HCT116 (cell line): ENCODE results near the gene FAM168A. TPM values are rescaled to one million over a fixed set of nuclear protein-coding genes. Genes with fewer than 3 reads are reported as not detected.

ENCODE experiments used
- ATAC-seq: fragments of 200-7000 bp; cut with Tn5 transposase; 2 replicates; pipeline ENCODE4 v1.9.1; 2020; ENCODE audit warnings: mild to moderate bottlenecking, moderate library complexity
- BruUV-seq: library from RNA; stranded (reverse); fragments of 400-500 nt; replicated peaks from 2 replicates; lab custom pipeline; 2021; lab: Mats Ljungman, UMichigan
- CTCF ChIA-PET: fragments of 300-600 bp; sonication (Branson Sonifier 250); formaldehyde crosslinking; loops from one replicate; lab custom pipeline; 2021; ENCODE audit warnings: antibody characterized with exemption; lab: Charles Lee
- POLR2A ChIA-PET: fragments of 300-600, 350-600 bp; sonication (Branson Sonifier 250); formaldehyde crosslinking; loops from one replicate; lab custom pipeline; 2021; ENCODE audit warnings: antibody characterized with exemption; lab: Charles Lee
- RAD21 ChIA-PET, 2 experiments: fragments of 300-600 bp; sonication (Branson Sonifier 250); formaldehyde crosslinking; loops; one replicate each; lab custom pipeline; 2023; ENCODE audit warnings: low total read pairs in 2 of 2; ENCODE audit not compliant: uncharacterized antibody in 2 of 2, unreplicated experiment in 2 of 2, low non-redundant PET in 1 of 2; lab: Charles Lee
- DNase-seq: peaks from one replicate; pipeline ENCODE4 v3.0.0-alpha.2; 2010; ENCODE audit warnings: low read depth, low spot score
- H2AFZ ChIP-seq: fragments of 200-600 bp; shearing (Covaris generic), sonication (generic); 2 replicates; pipeline ENCODE4 v1.6.1; 2017; ENCODE audit warnings: low read depth, mixed run types, mixed read lengths, antibody characterized with exemption, low read length; ENCODE audit not compliant: poor library complexity, severe bottlenecking
- H3K27ac ChIP-seq: 2 replicates; pipeline ENCODE4 v1.5.1; 2012; ENCODE audit warnings: low read depth, low read length
- H3K27me3 ChIP-seq: fragments of 200-600 bp; sonication (generic); 2 replicates; pipeline ENCODE4 v1.6.1; 2016; ENCODE audit warnings: mixed run types, low read length, mixed read lengths; ENCODE audit not compliant: insufficient read depth
- H3K36me3 ChIP-seq, 2 experiments: fragments of 200-500 bp in 1 of 2; fragments of 200-600 bp in 1 of 2; sonication (Bioruptor generic) in 1 of 2; sonication (generic) in 1 of 2; 2 replicates each; pipeline versions ENCODE4 v1.5.1 to v1.6.1; 2014 to 2016; ENCODE audit warnings: low read length in 2 of 2, inconsistent platforms in 1 of 2, mixed read lengths in 1 of 2, mixed run types in 1 of 2; ENCODE audit not compliant: insufficient read depth in 2 of 2, control insufficient read depth in 1 of 2
- H3K4me1 ChIP-seq, 2 experiments: fragments of 200-600 bp in 1 of 2; sonication (generic) in 1 of 2; 2 replicates each; pipeline versions ENCODE4 v1.5.1 to v1.6.1; 2012 to 2017; ENCODE audit warnings: low read length in 2 of 2, inconsistent platforms in 1 of 2, mild to moderate bottlenecking in 1 of 2, mixed read lengths in 1 of 2, mixed run types in 1 of 2, moderate library complexity in 1 of 2; ENCODE audit not compliant: insufficient read depth in 2 of 2, control insufficient read depth in 1 of 2
- H3K4me2 ChIP-seq: fragments of 200-600 bp; sonication (generic); 2 replicates; pipeline ENCODE4 v1.6.1; 2017; ENCODE audit warnings: mixed run types, low read length, mixed read lengths
- H3K4me3 ChIP-seq, 2 experiments: fragments of 200-600 bp in 1 of 2; sonication (generic) in 1 of 2; replicated peaks in 1 of 2; 2 replicates each; pipeline ENCODE4 v1.5.1; 2011 to 2016; ENCODE audit warnings: low read length in 2 of 2, control low read depth in 1 of 2, low read depth in 1 of 2, mild to moderate bottlenecking in 1 of 2, mixed read lengths in 1 of 2, mixed run types in 1 of 2
- H3K79me2 ChIP-seq: fragments of 200-600 bp; sonication (generic); 2 replicates; pipeline ENCODE4 v1.6.1; 2017; ENCODE audit warnings: mild to moderate bottlenecking, mixed run types, low read length, moderate library complexity, mixed read lengths; ENCODE audit not compliant: insufficient read depth
- H3K9ac ChIP-seq: fragments of 200-600 bp; sonication (generic); 2 replicates; pipeline ENCODE4 v1.6.1; 2016; ENCODE audit warnings: low read length, mixed read lengths
- H3K9me2 ChIP-seq: fragments of 200-600 bp; sonication (generic), shearing (Covaris generic); 2 replicates; pipeline ENCODE4 v1.6.1; 2017; ENCODE audit warnings: mixed run types, mild to moderate bottlenecking, moderate library complexity; ENCODE audit not compliant: insufficient read depth
- H3K9me3 ChIP-seq, 2 experiments: fragments of 200-500 bp in 1 of 2; fragments of 200-600 bp in 1 of 2; sonication (Bioruptor generic) in 1 of 2; sonication (generic) in 1 of 2; 2 replicates each; pipeline ENCODE4 v1.6.1; 2014 to 2017; ENCODE audit warnings: low read length in 2 of 2, mixed read lengths in 2 of 2, inconsistent platforms in 1 of 2, low read depth in 1 of 2, mild to moderate bottlenecking in 1 of 2, mixed run types in 1 of 2, moderate library complexity in 1 of 2; ENCODE audit not compliant: control insufficient read depth in 1 of 2, insufficient read depth in 1 of 2
- H4K20me1 ChIP-seq: fragments of 200-600 bp; sonication (generic), shearing (Covaris generic); 2 replicates; pipeline ENCODE4 v1.6.1; 2017; ENCODE audit warnings: mixed run types, mild to moderate bottlenecking, moderate library complexity; ENCODE audit not compliant: insufficient read depth
- ATF3 ChIP-seq: IDR thresholded peaks from 2 replicates; pipeline ENCODE4 v1.6.1; 2012
- EGR1 ChIP-seq: IDR thresholded peaks from 2 replicates; pipeline ENCODE4 v1.6.1; 2012; ENCODE audit warnings: low read depth
- ELF1 ChIP-seq: IDR thresholded peaks from 2 replicates; pipeline ENCODE4 v1.6.1; 2012; ENCODE audit warnings: low read depth, borderline replicate concordance
- FOSL1 ChIP-seq: IDR thresholded peaks from 2 replicates; pipeline ENCODE4 v1.6.1; 2012; ENCODE audit warnings: low read depth
- JUND ChIP-seq: IDR thresholded peaks from 2 replicates; pipeline ENCODE4 v1.6.1; 2012
- MAX ChIP-seq: IDR thresholded peaks from 2 replicates; pipeline ENCODE4 v1.6.1; 2012
- POLR2A ChIP-seq: IDR thresholded peaks from 2 replicates; pipeline ENCODE4 v1.7.0; 2011; ENCODE audit warnings: borderline replicate concordance; ENCODE audit not compliant: insufficient read depth, insufficient read length; ENCODE audit errors: extremely low read depth
- POLR2AphosphoS5 ChIP-seq: IDR thresholded peaks from 2 replicates; pipeline ENCODE4 v1.6.1; 2011; ENCODE audit warnings: mild to moderate bottlenecking, low read depth, low read length, moderate library complexity
- RAD21 ChIP-seq: IDR thresholded peaks from 2 replicates; pipeline ENCODE4 v1.6.1; 2012; ENCODE audit warnings: low read depth, mild to moderate bottlenecking
- REST ChIP-seq: IDR thresholded peaks from 2 replicates; pipeline ENCODE4 v1.6.1; 2012; ENCODE audit warnings: low read depth
- SIN3A ChIP-seq: IDR thresholded peaks from 2 replicates; pipeline ENCODE4 v1.6.1; 2012; ENCODE audit warnings: low read depth
- SP1 ChIP-seq: IDR thresholded peaks from 2 replicates; pipeline ENCODE4 v1.6.1; 2012; ENCODE audit warnings: low read depth
- SRF ChIP-seq: IDR thresholded peaks from 2 replicates; pipeline ENCODE4 v1.6.1; 2012; ENCODE audit warnings: low read depth
- ZBTB33 ChIP-seq: IDR thresholded peaks from 2 replicates; pipeline ENCODE4 v1.6.1; 2011; ENCODE audit warnings: mild to moderate bottlenecking, low read length, moderate library complexity; ENCODE audit not compliant: insufficient replicate concordance; ENCODE audit errors: extremely low read depth
- ZFX ChIP-seq: fragments of 450-650 bp; IDR thresholded peaks from 2 replicates; pipeline ENCODE4 v1.6.1; 2017
- ZNF274 ChIP-seq: fragments of 200-500 bp; sonication (Bioruptor generic); IDR thresholded peaks from 2 replicates; pipeline ENCODE4 v1.6.1; 2014; ENCODE audit warnings: mild to moderate bottlenecking, low read depth, low read length, inconsistent platforms
- intact Hi-C: fragments of 100-400 bp; cut with micrococcal nuclease; formaldehyde crosslinking; loops from 2 replicates; pipeline ENCODE4 v1.10.0; 2022
- total RNA-seq: library from RNA; stranded (reverse); gene quantifications from one replicate; pipeline ENCODE4 v1.2.1, GENCODE V29; 2021; ENCODE audit not compliant: unreplicated experiment
- TF ChIP-seq, protein P1 (sequence below), 3 experiments: fragments of 200-600 bp in 1 of 3; sonication (generic) in 1 of 3; IDR thresholded peaks in 2 of 3; conservative IDR thresholded peaks in 1 of 3; 2 replicates each; pipeline ENCODE4 v1.5.1; 2012 to 2017; ENCODE audit warnings: low read depth in 2 of 3, low read length in 2 of 3, antibody characterized with exemption in 1 of 3, borderline replicate concordance in 1 of 3, control low read depth in 1 of 3, mild to moderate bottlenecking in 1 of 3, mixed read lengths in 1 of 3, mixed run types in 1 of 3, moderate library complexity in 1 of 3; ENCODE audit not compliant: insufficient read depth in 1 of 3

FAM168A gene
- total RNA-seq, 1 experiment from 2014 or later: 31.5 TPM

GRCh38 chr11:73635721-73636120, 37.8 kb upstream of the FAM168A start:
- ChIA-PET RAD21 (interaction anchor here in 1 of 2 experiments (1.1 kb wide), 1 partner anchor 10 kb away, joined by 4 read pairs; no protein-coding TSS in a partner anchor), POLR2A (no interaction called here), CTCF (interaction anchor here (2.3 kb wide), 1 partner anchor 10 kb away, joined by 19 read pairs; no protein-coding TSS in a partner anchor)
- BruUV-seq: no TSS peak
- ATAC-seq: no peak
- Histone ChIP-seq H3K4me1 (no peaks in the 10 kb centered on the region), H3K79me2 (no peaks in the 10 kb centered on the region), H3K9me3 (no peaks in the 10 kb centered on the region), H3K4me2 (no peak overlapping the region), H3K36me3 (no peaks in the 10 kb centered on the region), H3K27ac (no peak overlapping the region), H4K20me1 (no peaks in the 10 kb centered on the region), H3K9me2 (no peaks in the 10 kb centered on the region), H3K9ac (no peak overlapping the region), H3K27me3 (no peaks in the 10 kb centered on the region), H2AFZ (no peak overlapping the region), H3K4me3 (no peak overlapping the region)
- DNase-seq: no peak
- intact Hi-C loops: no loop called here
- TF ChIP-seq RAD21 (no peak), POLR2AphosphoS5 (no peak), POLR2A (no peak), JUND (no peak), ZBTB33 (no peak), SRF (no peak), REST (no peak), ELF1 (no peak), FOSL1 (no peak), ZFX (no peak), EGR1 (no peak), ZNF274 (no peak), SIN3A (no peak), SP1 (no peak), ATF3 (no peak), MAX (no peak)
- TF ChIP-seq, protein P1, sequence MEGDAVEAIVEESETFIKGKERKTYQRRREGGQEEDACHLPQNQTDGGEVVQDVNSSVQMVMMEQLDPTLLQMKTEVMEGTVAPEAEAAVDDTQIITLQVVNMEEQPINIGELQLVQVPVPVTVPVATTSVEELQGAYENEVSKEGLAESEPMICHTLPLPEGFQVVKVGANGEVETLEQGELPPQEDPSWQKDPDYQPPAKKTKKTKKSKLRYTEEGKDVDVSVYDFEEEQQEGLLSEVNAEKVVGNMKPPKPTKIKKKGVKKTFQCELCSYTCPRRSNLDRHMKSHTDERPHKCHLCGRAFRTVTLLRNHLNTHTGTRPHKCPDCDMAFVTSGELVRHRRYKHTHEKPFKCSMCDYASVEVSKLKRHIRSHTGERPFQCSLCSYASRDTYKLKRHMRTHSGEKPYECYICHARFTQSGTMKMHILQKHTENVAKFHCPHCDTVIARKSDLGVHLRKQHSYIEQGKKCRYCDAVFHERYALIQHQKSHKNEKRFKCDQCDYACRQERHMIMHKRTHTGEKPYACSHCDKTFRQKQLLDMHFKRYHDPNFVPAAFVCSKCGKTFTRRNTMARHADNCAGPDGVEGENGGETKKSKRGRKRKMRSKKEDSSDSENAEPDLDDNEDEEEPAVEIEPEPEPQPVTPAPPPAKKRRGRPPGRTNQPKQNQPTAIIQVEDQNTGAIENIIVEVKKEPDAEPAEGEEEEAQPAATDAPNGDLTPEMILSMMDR (IDR thresholded peaks at IDR 0.05 in 2 of 3, conservative IDR thresholded peaks at IDR 0.05 in 1 of 3; ENCODE audit: borderline replicate concordance in 1 of 3, insufficient read depth in 1 of 3, low read depth in 2 of 3, low read length in 2 of 3): no peak
